A549 (cell line): ENCODE measurements around the gene GNAS-AS1. TPM values are rescaled to one million over a fixed set of nuclear protein-coding genes. Genes with fewer than 3 reads are reported as not detected.

ENCODE experiments used
- BCL3 ChIP-seq: fragments of >200 bp; sonication (Bioruptor Twin); formaldehyde crosslinking; IDR thresholded peaks from 3 replicates; pipeline ENCODE4 v1.6.1; 2016
- E2F6 ChIP-seq: IDR thresholded peaks from 2 replicates; pipeline ENCODE4 v1.6.1; 2012; ENCODE audit warnings: low read depth, borderline replicate concordance
- EHF ChIP-seq: fragments of 250-450 bp; sonication (Bioruptor Pico); IDR thresholded peaks from 2 replicates; pipeline ENCODE4 v1.5.0; 2020; ENCODE audit warnings: mild to moderate bottlenecking
- ELK1 ChIP-seq: fragments of 150-350 bp; IDR thresholded peaks from 2 replicates; pipeline ENCODE4 v1.6.1; 2014; ENCODE audit warnings: low read depth, mild to moderate bottlenecking, low read length
- EP300 ChIP-seq, 2 experiments: fragments of >200 bp; sonication (Bioruptor Twin); formaldehyde crosslinking; IDR thresholded peaks; 2 replicates in 1 of 2; 3 replicates in 1 of 2; pipeline ENCODE4 v1.6.1; 2016 to 2017
- ESRRA ChIP-seq: fragments of 150-350 bp; IDR thresholded peaks from 2 replicates; pipeline ENCODE4 v1.6.1; 2014; ENCODE audit warnings: mild to moderate bottlenecking, low read length, borderline replicate concordance
- FOSL2 ChIP-seq, 2 experiments: fragments of 450-650 bp in 1 of 2; fragments of >200 bp in 1 of 2; sonication (Bioruptor Twin) in 1 of 2; formaldehyde crosslinking; IDR thresholded peaks; 2 replicates each; pipeline versions ENCODE4 v1.5.0 to v1.6.1; 2016 to 2020; ENCODE audit warnings: mild to moderate bottlenecking in 1 of 2, moderate library complexity in 1 of 2
- HMGXB4 ChIP-seq: fragments of 250-450 bp; sonication (Bioruptor Pico); IDR thresholded peaks from 2 replicates; pipeline ENCODE4 v1.5.0; 2021; ENCODE audit warnings: mild to moderate bottlenecking, moderate library complexity, borderline replicate concordance
- HOXA7 ChIP-seq: fragments of 250-450 bp; sonication (Bioruptor Pico); IDR thresholded peaks from 2 replicates; pipeline ENCODE4 v1.5.0; 2020; ENCODE audit warnings: mild to moderate bottlenecking, moderate library complexity
- JUNB ChIP-seq: fragments of >200 bp; sonication (Bioruptor Twin); formaldehyde crosslinking; IDR thresholded peaks from 2 replicates; pipeline ENCODE4 v1.6.1; 2016
- KDM5A ChIP-seq: fragments of 200-600 bp; sonication (generic); IDR thresholded peaks from 2 replicates; pipeline ENCODE4 v1.6.1; 2016; ENCODE audit warnings: antibody characterized with exemption, mild to moderate bottlenecking
- MAX ChIP-seq: IDR thresholded peaks from 2 replicates; pipeline ENCODE4 v1.6.1; 2012
- MAZ ChIP-seq: fragments of 150-350 bp; IDR thresholded peaks from 2 replicates; pipeline ENCODE4 v1.6.1; 2014; ENCODE audit warnings: antibody characterized with exemption, low read depth, low read length, borderline replicate concordance
- MYC ChIP-seq: IDR thresholded peaks from 2 replicates; pipeline ENCODE4 v1.6.1; 2012; ENCODE audit warnings: mild to moderate bottlenecking, inconsistent platforms, low read length, improper control_type of control experiment, borderline replicate concordance
- NPAS2 ChIP-seq: fragments of 250-450 bp; sonication (Bioruptor Pico); IDR thresholded peaks from 2 replicates; pipeline ENCODE4 v1.8.0; 2022; ENCODE audit warnings: mild to moderate bottlenecking, moderate library complexity, borderline replicate concordance
- PHF8 ChIP-seq: fragments of 200-600 bp; sonication (generic); IDR thresholded peaks from 2 replicates; pipeline ENCODE4 v1.6.1; 2016; ENCODE audit warnings: low read depth, mild to moderate bottlenecking, antibody characterized with exemption, moderate library complexity, borderline replicate concordance
- POLR2A ChIP-seq: IDR thresholded peaks from 2 replicates; pipeline ENCODE4 v1.6.1; 2012; ENCODE audit warnings: mild to moderate bottlenecking, low read length
- POLR2AphosphoS2 ChIP-seq: conservative IDR thresholded peaks from 2 replicates; pipeline ENCODE4 v1.6.1; 2012; ENCODE audit warnings: low read length, improper control_type of control experiment, inconsistent platforms
- RARB ChIP-seq: fragments of 250-450 bp; sonication (Bioruptor Pico); IDR thresholded peaks from 2 replicates; pipeline ENCODE4 v1.8.0; 2021; ENCODE audit warnings: mild to moderate bottlenecking, moderate library complexity
- RFX5 ChIP-seq: fragments of 450-650 bp; IDR thresholded peaks from 2 replicates; pipeline ENCODE4 v1.7.1; 2014; ENCODE audit warnings: antibody characterized with exemption, mild to moderate bottlenecking, moderate library complexity
- RNF2 ChIP-seq: fragments of 200-600 bp; sonication (generic); IDR thresholded peaks from 2 replicates; pipeline ENCODE4 v1.6.1; 2016; ENCODE audit warnings: low read depth, mild to moderate bottlenecking, antibody characterized with exemption, moderate library complexity, borderline replicate concordance
- USF2 ChIP-seq: fragments of 450-650 bp; IDR thresholded peaks from 2 replicates; pipeline ENCODE4 v1.6.1; 2014; ENCODE audit warnings: antibody characterized with exemption
- ZNF302 ChIP-seq: fragments of 250-450 bp; sonication (Bioruptor Pico); IDR thresholded peaks from 2 replicates; pipeline ENCODE4 v1.9.0; 2021; ENCODE audit warnings: inconsistent platforms, mild to moderate bottlenecking, moderate library complexity
- polyA plus RNA-seq, 4 experiments: library from polyadenylated mRNA; depleted of rRNA in 3 of 4; stranded (reverse); fragments of >200 nt; fragmentation: RNase III in 1 of 4; extraction: RNeasy Plus Mini Kit Qiagen cat#74134 plus additional on column Dnase treatment in 1 of 4; gene quantifications; 2 replicates in 3 of 4; 3 replicates in 1 of 4; pipeline ENCODE4 v1.2.3, GENCODE V29; 2011 to 2017
- TF ChIP-seq, protein P1 (sequence below): fragments of 200-600 bp; sonication (generic); IDR thresholded peaks from 2 replicates; pipeline ENCODE4 v1.6.1; 2016; ENCODE audit warnings: antibody characterized with exemption, mild to moderate bottlenecking, moderate library complexity

The GNAS-AS1 gene
- polyA plus RNA-seq, 2 of the 4 experiments (the other 2 are of a cell fraction): not detected

GRCh38 chr20:58839474-58839874, 11.2 kb downstream of the GNAS-AS1 start (continued):
- TF ChIP-seq MAZ (0 out of 2 replicates have a peak, but pooled peaks have one; percentile 35), USF2 (no peak), EP300 (IDR thresholded peaks at IDR 0.05) (no peak), ELK1 (no peak), E2F6 (no peak), BCL3 (no peak), PHF8 (no peak), RNF2 (no peak), EHF (CRISPR knock-in tag) (no peak), JUNB (no peak), KDM5A (no peak), MYC (no peak), POLR2AphosphoS2 (no peak), FOSL2 (IDR thresholded peaks at IDR 0.05) (no peak), FOSL2 (CRISPR knock-in tag; IDR thresholded peaks at IDR 0.05) (no peak), HOXA7 (no peak), RARB (CRISPR knock-in tag) (no peak), NPAS2 (no peak), ZNF302 (CRISPR knock-in tag) (no peak), ESRRA (no peak), RFX5 (no peak), POLR2A (no peak), HMGXB4 (CRISPR knock-in tag) (no peak), MAX (peak; percentile 21; the same call in 1 of the 2 replicates)
- TF ChIP-seq, protein P1, sequence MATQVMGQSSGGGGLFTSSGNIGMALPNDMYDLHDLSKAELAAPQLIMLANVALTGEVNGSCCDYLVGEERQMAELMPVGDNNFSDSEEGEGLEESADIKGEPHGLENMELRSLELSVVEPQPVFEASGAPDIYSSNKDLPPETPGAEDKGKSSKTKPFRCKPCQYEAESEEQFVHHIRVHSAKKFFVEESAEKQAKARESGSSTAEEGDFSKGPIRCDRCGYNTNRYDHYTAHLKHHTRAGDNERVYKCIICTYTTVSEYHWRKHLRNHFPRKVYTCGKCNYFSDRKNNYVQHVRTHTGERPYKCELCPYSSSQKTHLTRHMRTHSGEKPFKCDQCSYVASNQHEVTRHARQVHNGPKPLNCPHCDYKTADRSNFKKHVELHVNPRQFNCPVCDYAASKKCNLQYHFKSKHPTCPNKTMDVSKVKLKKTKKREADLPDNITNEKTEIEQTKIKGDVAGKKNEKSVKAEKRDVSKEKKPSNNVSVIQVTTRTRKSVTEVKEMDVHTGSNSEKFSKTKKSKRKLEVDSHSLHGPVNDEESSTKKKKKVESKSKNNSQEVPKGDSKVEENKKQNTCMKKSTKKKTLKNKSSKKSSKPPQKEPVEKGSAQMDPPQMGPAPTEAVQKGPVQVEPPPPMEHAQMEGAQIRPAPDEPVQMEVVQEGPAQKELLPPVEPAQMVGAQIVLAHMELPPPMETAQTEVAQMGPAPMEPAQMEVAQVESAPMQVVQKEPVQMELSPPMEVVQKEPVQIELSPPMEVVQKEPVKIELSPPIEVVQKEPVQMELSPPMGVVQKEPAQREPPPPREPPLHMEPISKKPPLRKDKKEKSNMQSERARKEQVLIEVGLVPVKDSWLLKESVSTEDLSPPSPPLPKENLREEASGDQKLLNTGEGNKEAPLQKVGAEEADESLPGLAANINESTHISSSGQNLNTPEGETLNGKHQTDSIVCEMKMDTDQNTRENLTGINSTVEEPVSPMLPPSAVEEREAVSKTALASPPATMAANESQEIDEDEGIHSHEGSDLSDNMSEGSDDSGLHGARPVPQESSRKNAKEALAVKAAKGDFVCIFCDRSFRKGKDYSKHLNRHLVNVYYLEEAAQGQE: no peak
